ENCODE data around the gene DCLRE1B.

The DCLRE1B gene

DNA sequence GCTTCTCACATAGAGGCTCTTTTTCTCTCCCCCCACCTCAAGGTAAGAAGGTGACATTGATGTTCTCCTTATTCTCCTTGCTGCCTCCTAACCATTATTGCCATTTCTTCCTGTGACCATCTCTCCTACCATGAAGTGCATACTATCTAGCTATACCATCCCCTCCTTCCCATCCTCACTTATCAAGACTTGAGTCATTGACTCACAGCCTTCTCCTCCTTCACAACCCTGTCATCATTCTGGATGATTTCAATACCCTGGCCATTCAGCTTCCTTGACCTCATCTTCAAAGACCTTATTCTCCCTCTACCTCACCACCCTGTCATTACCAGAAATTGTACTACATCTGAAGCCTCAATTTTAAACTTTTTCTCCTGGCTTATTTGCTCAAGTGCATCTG lies 13.1 kb downstream of the DCLRE1B start:
- Histone ChIP-seq H3K27me3 (ENCODE audit: insufficient read depth, low read length) (peaks cover 1% of the 10 kb centered on the region), H3K9me3 (ENCODE audit: low read length) (no peaks in the 10 kb centered on the region), H3K4me1 (ENCODE audit: insufficient read depth, low read length) (no peaks in the 10 kb centered on the region), H3K4me3 (ENCODE audit: low read length) (no peak overlapping the region), H3K36me3 (ENCODE audit: insufficient read depth, low read length) (no peaks in the 10 kb centered on the region), H2AFZ (ENCODE audit: low read depth, low read length) (no peak overlapping the region)

DNA sequence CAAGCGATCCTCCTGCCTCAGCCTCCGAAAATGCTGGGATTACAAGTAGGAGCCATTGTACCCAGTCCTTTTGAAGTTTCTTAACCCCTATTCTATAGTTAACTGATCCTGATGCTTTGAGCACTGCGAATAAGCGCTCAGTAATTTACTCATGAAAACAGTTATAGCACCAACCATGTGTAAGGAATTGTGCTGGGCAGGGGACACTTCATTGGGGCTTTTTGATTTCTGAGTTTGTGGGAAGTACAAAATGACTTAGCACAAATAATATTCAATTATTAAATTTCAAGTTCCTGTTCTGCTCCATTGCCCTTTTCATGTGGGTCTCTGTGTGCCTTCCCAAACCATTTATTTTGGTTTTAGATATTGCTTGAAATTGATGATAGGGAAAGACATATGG lies 17.8 kb downstream of the DCLRE1B start:
- no peak overlapping the region for H2AFZ ChIP-seq (ENCODE audit: low read depth, low read length)
- H3K9me3 ChIP-seq (ENCODE audit: low read length): no peaks in the 10 kb centered on the region
- H3K36me3 ChIP-seq (ENCODE audit: insufficient read depth, low read length): no peaks in the 10 kb centered on the region
- H3K4me1 ChIP-seq (ENCODE audit: insufficient read depth, low read length): peaks cover under 1% of the 10 kb centered on the region
- no peak overlapping the region for H3K4me3 ChIP-seq (ENCODE audit: low read length)
- H3K27me3 ChIP-seq (ENCODE audit: insufficient read depth, low read length): peaks cover 3% of the 10 kb centered on the region

DNA sequence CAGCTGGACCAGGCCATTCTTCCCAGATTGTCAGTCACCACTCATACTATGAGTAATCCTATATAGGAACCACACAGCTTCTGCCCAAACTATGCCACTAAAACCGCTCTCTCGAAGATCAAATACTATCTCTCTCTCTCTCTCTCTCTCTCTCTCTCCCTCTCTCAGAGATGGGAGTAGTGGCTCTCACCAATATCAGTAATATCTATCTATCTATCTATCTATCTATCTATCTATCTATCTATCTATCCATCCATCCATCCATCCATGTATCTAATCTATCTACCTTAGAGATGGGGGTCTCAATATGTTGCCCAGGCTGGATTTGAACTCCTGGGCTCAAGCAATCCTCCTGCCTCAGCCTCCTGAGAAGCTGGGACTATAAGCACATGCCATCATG lies 19.3 kb downstream of the DCLRE1B start:
- no peak overlapping the region for H2AFZ ChIP-seq (ENCODE audit: low read depth, low read length)
- no peaks in the 10 kb centered on the region for H3K9me3 ChIP-seq (ENCODE audit: low read length)
- H3K36me3 ChIP-seq (ENCODE audit: insufficient read depth, low read length): no peaks in the 10 kb centered on the region
- peaks cover 3% of the 10 kb centered on the region for H3K27me3 ChIP-seq (ENCODE audit: insufficient read depth, low read length)
- H3K4me3 ChIP-seq (ENCODE audit: low read length): no peak overlapping the region
- peaks cover 12% of the 10 kb centered on the region for H3K4me1 ChIP-seq (ENCODE audit: insufficient read depth, low read length)

DNA sequence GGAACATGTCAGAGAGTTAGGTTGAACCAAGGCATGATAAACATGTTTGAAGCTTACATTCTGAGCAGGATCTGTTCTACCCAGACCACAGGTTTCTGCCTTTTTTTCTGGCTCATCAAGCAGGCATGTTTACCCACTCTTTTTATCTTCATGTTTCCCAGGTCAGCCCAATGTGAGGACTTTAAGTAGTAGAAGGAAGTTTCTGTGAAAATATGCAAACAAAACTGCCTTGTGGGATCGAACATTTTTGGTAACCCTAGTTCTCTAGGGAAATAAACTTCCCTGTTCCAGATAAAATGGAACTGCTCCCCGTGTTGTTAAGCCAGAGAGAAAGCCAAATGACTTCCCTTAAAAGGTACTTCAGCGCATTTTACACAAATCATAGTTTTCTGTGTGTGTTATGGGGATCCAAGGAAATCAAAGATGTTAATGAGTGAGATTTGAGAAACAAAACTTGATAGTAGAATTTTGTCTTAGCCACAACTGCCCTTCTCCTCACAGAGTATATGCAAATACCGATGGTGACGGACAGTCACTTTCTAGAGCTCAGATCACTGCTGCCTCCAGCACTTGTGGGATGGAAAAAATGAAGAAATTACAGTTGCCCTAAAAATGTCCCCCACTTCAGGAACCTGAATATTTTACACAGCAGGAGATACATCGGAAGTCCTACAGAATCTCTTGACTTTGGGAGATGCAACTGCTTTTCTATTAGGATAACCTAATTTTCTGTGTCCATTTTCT lies 23.2 kb downstream of the DCLRE1B start:
- peak overlapping the region; percentile 78 for H3K4me3 ChIP-seq (ENCODE audit: low read length)
- peaks cover under 1% of the 10 kb centered on the region for H3K27me3 ChIP-seq (ENCODE audit: insufficient read depth, low read length)
- no peaks in the 10 kb centered on the region for H3K9me3 ChIP-seq (ENCODE audit: low read length)
- peaks cover 30% of the 10 kb centered on the region for H3K4me1 ChIP-seq (ENCODE audit: insufficient read depth, low read length)
- no peaks in the 10 kb centered on the region for H3K36me3 ChIP-seq (ENCODE audit: insufficient read depth, low read length)
- H2AFZ ChIP-seq (ENCODE audit: low read depth, low read length): peak overlapping the region; percentile 70

DNA sequence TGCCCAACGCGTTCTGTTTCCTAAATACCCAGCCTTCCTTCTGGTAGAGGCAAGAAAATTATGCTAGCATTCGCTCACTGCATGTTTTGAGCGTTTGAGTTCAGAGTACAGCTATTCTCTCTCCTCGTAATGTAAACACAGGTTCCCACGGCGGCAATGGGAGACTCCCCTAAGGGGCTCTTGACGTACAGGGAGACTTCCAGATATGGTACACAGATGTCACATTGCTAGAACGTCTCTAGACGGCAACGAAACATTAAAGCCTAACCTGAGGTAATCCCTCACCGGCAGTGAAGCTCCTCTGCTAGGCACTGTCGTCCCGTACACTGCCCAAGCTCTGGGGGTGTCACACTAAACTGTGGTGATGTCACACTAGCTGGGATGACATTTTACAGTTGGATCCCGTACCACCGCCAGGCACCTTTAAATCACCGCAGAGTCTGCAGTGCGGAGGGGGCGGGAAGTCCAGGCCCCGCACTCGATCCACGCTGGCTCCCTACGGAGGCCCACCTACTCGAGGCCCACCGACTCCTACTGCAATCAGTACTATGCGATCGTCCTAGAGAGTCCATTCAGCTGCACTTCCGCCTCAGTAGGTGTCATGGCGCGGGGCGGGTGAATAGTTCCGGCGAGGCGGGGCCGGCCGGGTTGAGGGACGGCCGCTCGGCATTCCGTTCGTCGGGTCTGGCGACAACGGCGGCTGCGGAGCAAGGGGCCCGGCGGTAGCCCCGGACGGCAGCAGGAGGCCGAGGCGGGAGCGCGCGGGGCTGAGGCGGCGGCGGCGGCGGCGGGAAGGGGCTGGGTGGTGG lies 24.0 kb downstream of the DCLRE1B start, which contains the start of gene HIPK1:
HIPK1 (plus strand) TSS at position 384 of the 809 bp plus-strand sequence.
- Histone ChIP-seq H3K4me1 (ENCODE audit: insufficient read depth, low read length) (peaks cover 30% of the 10 kb centered on the region), H2AFZ (ENCODE audit: low read depth, low read length) (peak within 1 kb of the TSS; percentile 70), H3K9me3 (ENCODE audit: low read length) (no peaks in the 10 kb centered on the region), H3K4me3 (ENCODE audit: low read length) (peak within 1 kb of the TSS; percentile 78), H3K27me3 (ENCODE audit: insufficient read depth, low read length) (no peaks in the 10 kb centered on the region), H3K36me3 (ENCODE audit: insufficient read depth, low read length) (no peaks in the 10 kb centered on the region)

DNA sequence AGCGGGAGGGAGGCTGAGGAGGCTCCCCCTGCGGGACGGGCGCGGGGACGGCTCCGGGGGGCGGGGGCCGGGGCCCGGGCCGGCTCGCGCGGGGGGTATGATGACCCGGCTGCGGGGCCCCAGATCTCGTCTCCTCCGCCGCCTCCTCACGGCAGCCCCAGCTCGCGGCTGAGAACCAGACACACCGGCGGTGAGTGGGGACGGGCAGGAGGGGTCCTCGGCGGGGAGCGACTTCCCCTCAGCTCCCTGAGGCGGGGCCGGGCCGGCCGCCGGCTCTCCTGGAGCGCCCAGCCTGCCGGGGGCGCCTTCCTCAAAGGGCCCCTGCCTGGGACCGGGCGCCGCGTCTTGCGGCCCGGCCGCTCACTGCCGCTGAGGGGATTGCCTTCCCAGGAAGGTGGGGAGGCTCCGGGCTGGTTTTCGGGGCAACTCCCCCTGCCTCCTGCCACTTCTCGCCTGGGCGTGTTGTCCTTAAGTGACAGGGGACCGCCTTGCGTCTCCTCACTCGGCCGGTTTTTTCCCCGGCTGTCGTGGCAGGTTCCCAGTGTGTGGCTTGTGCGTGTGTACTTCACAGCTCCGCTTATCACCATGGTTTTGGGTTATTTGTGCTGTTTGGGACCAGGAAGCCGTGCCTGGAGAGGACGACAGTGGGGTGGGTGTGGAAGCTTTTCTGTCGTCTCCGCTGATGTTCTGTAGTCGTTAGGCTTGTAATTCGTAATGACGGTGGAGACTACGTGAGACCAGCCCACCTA lies 24.8 kb downstream of the DCLRE1B start:
- Histone ChIP-seq H3K4me3 (ENCODE audit: low read length) (peak overlapping the region; percentile 78), H2AFZ (ENCODE audit: low read depth, low read length) (peak overlapping the region; percentile 58), H3K27me3 (ENCODE audit: insufficient read depth, low read length) (no peaks in the 10 kb centered on the region), H3K9me3 (ENCODE audit: low read length) (no peaks in the 10 kb centered on the region), H3K36me3 (ENCODE audit: insufficient read depth, low read length) (no peaks in the 10 kb centered on the region), H3K4me1 (ENCODE audit: insufficient read depth, low read length) (peaks cover 30% of the 10 kb centered on the region)

DNA sequence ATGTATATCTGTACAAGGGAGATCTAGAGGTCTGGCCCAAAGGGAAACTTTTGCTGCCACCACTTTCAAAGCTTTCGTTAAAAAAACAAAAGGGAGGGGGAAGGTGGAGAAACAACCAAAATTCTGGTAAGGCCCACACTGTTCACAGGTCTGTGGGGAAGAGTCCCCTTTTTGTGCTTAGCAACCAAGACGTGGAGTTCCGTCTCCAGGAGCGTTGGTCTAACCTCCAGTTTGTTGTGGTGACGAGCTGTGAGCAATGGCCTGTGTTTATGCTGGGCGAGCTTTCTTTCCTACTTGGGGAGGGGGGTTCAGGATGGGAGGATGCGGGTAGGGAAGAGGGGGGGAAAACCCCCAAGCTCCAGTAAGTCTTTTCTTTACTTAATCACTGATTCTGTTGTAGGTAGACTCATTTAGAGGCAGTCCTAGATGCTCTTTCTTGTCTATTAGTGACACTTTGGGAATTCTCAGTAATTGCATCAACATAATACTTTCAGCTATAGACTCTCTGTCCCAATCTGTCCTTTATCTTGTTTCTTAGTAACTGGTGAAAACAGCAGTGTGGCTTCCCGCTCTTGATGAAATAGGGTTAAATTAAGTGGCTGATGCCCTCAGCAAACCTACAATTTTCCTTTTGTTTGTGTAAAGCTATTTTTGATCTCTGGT lies 25.5 kb downstream of the DCLRE1B start:
- peak overlapping the region; percentile 78 for H3K4me3 ChIP-seq (ENCODE audit: low read length)
- H3K4me1 ChIP-seq (ENCODE audit: insufficient read depth, low read length): peaks cover 30% of the 10 kb centered on the region
- peaks cover 2% of the 10 kb centered on the region for H3K9me3 ChIP-seq (ENCODE audit: low read length)
- no peaks in the 10 kb centered on the region for H3K36me3 ChIP-seq (ENCODE audit: insufficient read depth, low read length)
- no peaks in the 10 kb centered on the region for H3K27me3 ChIP-seq (ENCODE audit: insufficient read depth, low read length)
- H2AFZ ChIP-seq (ENCODE audit: low read depth, low read length): peak overlapping the region; percentile 58

DNA sequence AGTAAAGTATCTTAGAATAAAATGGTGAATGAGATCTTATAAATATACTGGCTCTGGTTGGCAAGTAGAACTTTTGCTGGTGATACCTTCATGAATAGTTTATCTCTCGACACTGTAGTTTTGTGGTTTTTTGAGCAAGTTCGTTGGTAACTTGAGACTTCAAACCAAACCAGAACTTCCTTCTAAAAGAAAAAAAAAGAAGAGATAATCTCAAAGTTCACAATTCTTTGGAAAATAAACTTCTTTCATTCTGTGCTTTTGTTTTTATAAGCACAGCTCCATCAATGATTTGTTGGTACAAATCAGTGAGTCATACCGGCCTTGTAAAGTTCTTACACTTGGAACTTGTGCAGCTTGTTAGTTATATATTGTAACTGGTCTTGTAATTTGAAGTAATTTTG lies 26.3 kb downstream of the DCLRE1B start:
- H2AFZ ChIP-seq (ENCODE audit: low read depth, low read length): no peak overlapping the region
- H3K36me3 ChIP-seq (ENCODE audit: insufficient read depth, low read length): no peaks in the 10 kb centered on the region
- no peaks in the 10 kb centered on the region for H3K27me3 ChIP-seq (ENCODE audit: insufficient read depth, low read length)
- peak overlapping the region; percentile 78 for H3K4me3 ChIP-seq (ENCODE audit: low read length)
- H3K9me3 ChIP-seq (ENCODE audit: low read length): peaks cover 2% of the 10 kb centered on the region
- peaks cover 30% of the 10 kb centered on the region for H3K4me1 ChIP-seq (ENCODE audit: insufficient read depth, low read length)

DNA sequence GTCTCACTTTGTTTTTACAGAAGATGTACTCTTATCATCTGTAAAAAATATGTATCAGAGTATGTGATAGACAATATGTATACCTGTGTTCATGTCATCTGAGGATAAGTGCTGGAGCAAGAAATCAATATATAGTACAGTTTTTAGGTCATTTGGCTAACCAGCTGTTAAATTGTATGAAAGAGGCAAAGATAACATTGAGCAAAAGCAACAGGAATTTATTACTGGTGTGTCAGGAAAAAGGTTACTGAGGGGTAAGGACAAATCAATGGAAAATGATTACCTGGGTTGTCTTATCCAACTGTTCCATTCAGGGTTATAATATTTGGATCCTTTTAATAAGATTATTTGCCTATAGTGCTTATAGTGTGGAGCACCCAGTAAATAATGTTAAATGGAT lies 28.9 kb downstream of the DCLRE1B start:
- H3K27me3 ChIP-seq (ENCODE audit: insufficient read depth, low read length): no peaks in the 10 kb centered on the region

DNA sequence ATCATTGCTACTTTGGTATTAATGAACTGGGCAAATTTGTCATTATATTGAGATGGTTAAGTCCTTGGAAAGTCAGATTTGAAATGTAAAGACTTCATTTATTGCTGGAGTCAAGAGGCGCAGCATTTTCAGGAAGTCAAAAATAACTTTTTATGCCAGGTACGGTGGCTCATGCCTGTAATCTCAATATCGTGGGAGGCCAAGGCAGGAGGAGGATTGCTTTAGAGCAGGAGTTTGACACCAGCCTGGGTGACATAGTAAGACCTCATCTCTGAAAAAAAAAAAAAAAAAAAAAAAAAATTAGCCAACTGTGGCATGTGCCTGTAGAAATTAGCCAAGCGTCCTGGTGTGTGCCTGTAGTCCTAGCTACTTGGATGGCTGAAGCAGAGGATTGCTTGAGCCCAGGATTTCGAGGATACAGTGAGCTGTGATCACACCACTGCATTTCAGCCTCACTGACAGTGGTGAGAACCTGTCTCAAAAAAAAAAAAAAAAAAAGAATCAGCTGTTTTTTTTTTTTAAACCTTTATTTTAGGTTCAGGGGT lies 29.5 kb downstream of the DCLRE1B start:
- H3K4me1 ChIP-seq (ENCODE audit: insufficient read depth, low read length): peaks cover 18% of the 10 kb centered on the region
- H2AFZ ChIP-seq (ENCODE audit: low read depth, low read length): no peak overlapping the region

More for the DNA sequence above, 28.9 kb downstream of the DCLRE1B start:
- Histone ChIP-seq H3K36me3 (ENCODE audit: insufficient read depth, low read length) (no peaks in the 10 kb centered on the region), H3K4me1 (ENCODE audit: insufficient read depth, low read length) (peaks cover 19% of the 10 kb centered on the region), H3K4me3 (ENCODE audit: low read length) (no peak overlapping the region), H2AFZ (ENCODE audit: low read depth, low read length) (no peak overlapping the region), H3K9me3 (ENCODE audit: low read length) (peaks cover 2% of the 10 kb centered on the region)

DNA sequence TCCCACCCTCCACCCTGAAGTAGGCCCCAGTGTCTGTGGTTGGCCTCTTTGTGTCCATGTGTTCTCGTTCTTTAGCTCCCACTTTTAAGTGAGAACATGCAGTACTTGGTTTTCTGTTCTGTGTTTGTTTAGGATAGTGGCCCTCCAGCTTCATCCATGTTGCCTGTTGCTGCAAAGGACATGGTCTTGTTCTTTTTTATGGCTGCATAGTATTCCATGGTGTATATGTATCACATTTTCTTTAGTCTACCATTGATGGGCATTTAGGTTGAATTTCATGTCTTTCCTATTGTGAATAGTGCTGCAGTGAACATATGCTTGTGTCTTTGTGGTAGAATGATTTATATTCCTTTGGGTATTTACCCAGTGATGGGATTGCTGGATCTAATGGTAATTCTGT lies 30.1 kb downstream of the DCLRE1B start:
- Histone ChIP-seq H2AFZ (ENCODE audit: low read depth, low read length) (no peak overlapping the region), H3K4me1 (ENCODE audit: insufficient read depth, low read length) (peaks cover 15% of the 10 kb centered on the region), H3K27me3 (ENCODE audit: insufficient read depth, low read length) (no peaks in the 10 kb centered on the region), H3K9me3 (ENCODE audit: low read length) (peaks cover 2% of the 10 kb centered on the region), H3K36me3 (ENCODE audit: insufficient read depth, low read length) (peaks cover under 1% of the 10 kb centered on the region), H3K4me3 (ENCODE audit: low read length) (no peak overlapping the region)

More for the DNA sequence above, 29.5 kb downstream of the DCLRE1B start:
- Histone ChIP-seq H3K9me3 (ENCODE audit: low read length) (peaks cover 2% of the 10 kb centered on the region), H3K36me3 (ENCODE audit: insufficient read depth, low read length) (no peaks in the 10 kb centered on the region), H3K4me3 (ENCODE audit: low read length) (no peak overlapping the region), H3K27me3 (ENCODE audit: insufficient read depth, low read length) (no peaks in the 10 kb centered on the region)

DNA sequence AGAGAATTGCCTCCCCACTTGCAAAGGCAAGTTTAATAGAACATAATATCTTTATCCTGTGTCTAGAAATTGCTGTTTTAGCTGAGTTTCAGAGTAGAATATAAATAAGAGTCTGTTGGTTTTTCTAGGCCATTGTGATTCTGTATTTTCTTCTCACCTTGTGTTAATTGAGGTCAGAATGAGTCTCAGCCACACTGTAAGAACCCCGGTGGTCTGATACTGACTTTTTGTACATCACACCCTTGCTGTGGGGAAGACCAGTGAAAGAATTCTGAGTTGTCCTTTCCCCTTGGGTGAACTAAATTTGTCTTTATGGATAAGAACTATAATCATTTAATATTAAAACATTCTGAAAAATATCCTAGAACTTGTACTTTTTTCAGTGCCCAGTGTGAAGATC lies 30.8 kb downstream of the DCLRE1B start:
- peaks cover 8% of the 10 kb centered on the region for H3K36me3 ChIP-seq (ENCODE audit: insufficient read depth, low read length)
- no peak overlapping the region for H3K4me3 ChIP-seq (ENCODE audit: low read length)
- no peaks in the 10 kb centered on the region for H3K27me3 ChIP-seq (ENCODE audit: insufficient read depth, low read length)
- H3K4me1 ChIP-seq (ENCODE audit: insufficient read depth, low read length): peaks cover 10% of the 10 kb centered on the region
- H2AFZ ChIP-seq (ENCODE audit: low read depth, low read length): no peak overlapping the region
- H3K9me3 ChIP-seq (ENCODE audit: low read length): peaks cover 2% of the 10 kb centered on the region
